Endometrial microvascular endothelial cells (primary cell): ENCODE data around the gene LAMA1. TPM values are rescaled to one million over a fixed set of nuclear protein-coding genes. Genes with fewer than 3 reads are reported as not detected.

Experiments used
- in situ Hi-C: cut with HindIII; loops from 2 replicates; pipeline ENCODE4 v1.10.0; 2017; ENCODE audit warnings: low sequenced_read_pairs, low pct_unique_long_range_greater_than_20kb; ENCODE audit errors: inconsistent ontology term
- total RNA-seq: library from RNA; depleted of rRNA; stranded (reverse); fragments of >200 nt; gene quantifications from one replicate; pipeline ENCODE4 v1.2.3, GENCODE V29; 2015; ENCODE audit errors: inconsistent ontology term

Gene LAMA1
- total RNA-seq, 1 donor from 2014 or later = 0.19 TPM

GRCh38 chr18:7066965-7067555 is 50.5 kb downstream of the LAMA1 start:
- in situ Hi-C loops = no loop called here

- in situ Hi-C loops = no loop called here
Measured at GRCh38 chr18:7065736-7066135, 51.9 kb downstream of the LAMA1 start.

GRCh38 chr18:7064346-7064745 is 53.3 kb downstream of the LAMA1 start:
- in situ Hi-C loops = no loop called here

- in situ Hi-C loops = no loop called here
Measured at GRCh38 chr18:7062811-7063210, 54.8 kb downstream of the LAMA1 start.

- in situ Hi-C loops = no loop called here
Measured at GRCh38 chr18:7062236-7062635, 55.4 kb downstream of the LAMA1 start.

GRCh38 chr18:7059276-7059675 is 58.3 kb downstream of the LAMA1 start:
- in situ Hi-C loops = no loop called here

GRCh38 chr18:7056026-7056425 is 61.6 kb downstream of the LAMA1 start:
- in situ Hi-C loops = no loop called here

- in situ Hi-C loops = no loop called here
Measured at GRCh38 chr18:7049951-7050350, 67.6 kb downstream of the LAMA1 start.

- in situ Hi-C loops = no loop called here
Measured at GRCh38 chr18:7048081-7048480, 69.5 kb downstream of the LAMA1 start.

GRCh38 chr18:7047336-7047735 is 70.3 kb downstream of the LAMA1 start:
- in situ Hi-C loops = no loop called here

GRCh38 chr18:7038330-7038851 is 79.2 kb downstream of the LAMA1 start:
- in situ Hi-C loops = no loop called here

- in situ Hi-C loops = no loop called here
Measured at GRCh38 chr18:7037470-7037869, 80.1 kb downstream of the LAMA1 start.

- in situ Hi-C loops = no loop called here
Measured at GRCh38 chr18:7035807-7036206, 81.8 kb downstream of the LAMA1 start.

GRCh38 chr18:7034924-7035323 is 82.7 kb downstream of the LAMA1 start:
- in situ Hi-C loops = no loop called here

- in situ Hi-C loops = no loop called here
Measured at GRCh38 chr18:7032537-7032936, 85.1 kb downstream of the LAMA1 start.

- in situ Hi-C loops = no loop called here
Measured at GRCh38 chr18:7028625-7029024, 89.0 kb downstream of the LAMA1 start.

GRCh38 chr18:7025194-7025593 is 92.4 kb downstream of the LAMA1 start:
- in situ Hi-C loops = no loop called here

GRCh38 chr18:7023581-7023980 is 94.0 kb downstream of the LAMA1 start:
- in situ Hi-C loops = no loop called here

GRCh38 chr18:7023063-7023580 is 94.5 kb downstream of the LAMA1 start:
- in situ Hi-C loops = no loop called here

- in situ Hi-C loops = no loop called here
Measured at GRCh38 chr18:7021994-7022840, 95.4 kb downstream of the LAMA1 start.
